ENCODE results near the gene AKIP1. TPM values are rescaled to one million over a fixed set of nuclear protein-coding genes. Genes with fewer than 3 reads are reported as not detected.

Gene AKIP1
- total and polyA plus RNA-seq, 9 of the 15 experiments (the other 6 are each of a cell fraction or from before 2014, with no cell fraction given) = 9.0 to 52.6 (median 36.2) TPM

GRCh38 chr11:8863838-8864237 lies 47.2 kb upstream of the AKIP1 start:
- ATAC-seq = no peak
- Histone ChIP-seq H3K9ac (ENCODE audit: insufficient read depth in 1 of 2, low read depth in 2 of 2, low read length in 2 of 2) (no peak overlapping the region), H3K36me3 (ENCODE audit: control insufficient read depth, insufficient read depth, low read length) (no peaks in the 10 kb centered on the region), H3K9me3 (replicated peaks; ENCODE audit: control insufficient read depth, insufficient read depth, low read depth, low read length) (no peaks in the 10 kb centered on the region), H2AFZ (ENCODE audit: low read depth, low read length) (no peak overlapping the region), H3K4me3 (no peak overlapping the region), H4K20me1 (replicated peaks; ENCODE audit: control insufficient read depth, insufficient read depth, low read length) (peaks cover 4% of the 10 kb centered on the region; the same call in 1 of the 2 replicates), H3K4me1 (replicated peaks in 1 of 2; ENCODE audit: control insufficient read depth in 2 of 2, insufficient read depth in 2 of 2, low read length in 2 of 2) (no peaks in the 10 kb centered on the region; a peak in 2 of 5 replicates), H3K27ac (ENCODE audit: extremely low read depth, low read depth, low read length) (no peak overlapping the region), H3K9me1 (ENCODE audit: control insufficient read depth, insufficient read depth, low read length) (no peaks in the 10 kb centered on the region), H3K27me3 (ENCODE audit: control insufficient read depth in 2 of 2, insufficient read depth in 2 of 2, low read length in 2 of 2) (peaks cover 22 to 23% of the 10 kb centered on the region in 2 experiments), H3K4me2 (ENCODE audit: insufficient read depth, low read length) (no peak overlapping the region), H3K79me2 (ENCODE audit: control insufficient read depth, insufficient read depth, low read length) (no peaks in the 10 kb centered on the region)
- no peak for DNase-seq (ENCODE audit: extremely low read depth in 1 of 4, low spot score in 3 of 4)
- in situ Hi-C loops (cut with MboI) (no loop called here), intact Hi-C loops (cut with micrococcal nuclease) (no loop called here)
- CTCF ChIA-PET (ENCODE audit: low intra/inter-chr PET ratio) = no interaction called here
- POLR2A ChIA-PET = interaction anchor here (0.5 to 0.7 kb wide), 3 partner anchors 19 to 174 kb away, joined by 3 read pairs; no protein-coding TSS in a partner anchor
- no TSS peak for BruUV-seq (replicated peaks)
- FAIRE-seq = no peak
- WGBS (ENCODE audit: insufficient coverage, low coverage, missing lambda C conversion rate) = 10% methylated on average over 1 of the region's 1 CpG
- TF ChIP-seq FOXA3 (CRISPR knock-in tag; conservative IDR thresholded peaks at IDR 0.05 in 1 of 2, IDR thresholded peaks at IDR 0.05 in 1 of 2) (no peak), SUPT5H (IDR thresholded peaks at IDR 0.05) (no peak), RHOXF2B (CRISPR knock-in tag; conservative IDR thresholded peaks at IDR 0.05) (no peak), BRF2 (IDR thresholded peaks at IDR 0.05; ENCODE audit: borderline replicate concordance, insufficient read depth, insufficient read length) (no peak), GTF2F1 (IDR thresholded peaks at IDR 0.05; ENCODE audit: low read depth, low read length) (no peak), KLF13 (tag; IDR thresholded peaks at IDR 0.05; ENCODE audit: borderline replicate concordance, low read depth) (no peak), ZBTB9 (CRISPR knock-in tag; IDR thresholded peaks at IDR 0.05) (no peak), ZHX1 (conservative IDR thresholded peaks at IDR 0.05; ENCODE audit: low read length) (no peak), SAFB2 (IDR thresholded peaks at IDR 0.05; ENCODE audit: borderline replicate concordance, low read depth, low read length, severe bottlenecking) (no peak), GTF2B (IDR thresholded peaks at IDR 0.05; ENCODE audit: extremely low read depth, insufficient read length) (no peak), POLR2A (conservative IDR thresholded peaks at IDR 0.05) (no peak), POLR2B (IDR thresholded peaks at IDR 0.05; ENCODE audit: low read depth, partially characterized antibody) (no peak), EZH2 (IDR thresholded peaks at IDR 0.05; ENCODE audit: borderline replicate concordance, low read depth, low read length) (no peak), MNT (conservative IDR thresholded peaks at IDR 0.05) (no peak), FOXA1 (IDR thresholded peaks at IDR 0.05; ENCODE audit: borderline replicate concordance) (no peak), RNF2 (IDR thresholded peaks at IDR 0.05) (no peak), FOXP1 (CRISPR knock-in tag; IDR thresholded peaks at IDR 0.05) (no peak)
